Activated B cell treated with CpG ODN at 0.5 μM for 24 hours (primary cell): ENCODE data around the gene ANKRD11. TPM values are rescaled to one million over a fixed set of nuclear protein-coding genes. Genes with fewer than 3 reads are reported as not detected.

Experiments
- ATAC-seq: fragments of 200-7000 bp; cut with Tn5 transposase; one replicate; pipeline ENCODE4 v1.10.0; 2021; ENCODE audit warnings: low read depth, mild to moderate bottlenecking, moderate library complexity
- CTCF ChIA-PET: fragments of 350-600 bp; sonication (Branson Sonifier 250); formaldehyde crosslinking; loops from one replicate; lab custom pipeline; 2021; ENCODE audit warnings: antibody characterized with exemption; lab: Charles Lee
- POLR2A ChIA-PET: fragments of 350-600 bp; sonication (Branson Sonifier 250); formaldehyde crosslinking; loops from one replicate; lab custom pipeline; 2021; ENCODE audit warnings: antibody characterized with exemption; lab: Charles Lee
- DNase-seq: peaks from one replicate; pipeline ENCODE4 v3.0.0; 2022
- H3K27ac Mint-ChIP-seq: one replicate; pipeline ENCODE4 v1.8.0; 2020; ENCODE audit warnings: mixed read lengths
- H3K27me3 Mint-ChIP-seq: one replicate; pipeline ENCODE4 v1.8.0; 2021; ENCODE audit warnings: mixed read lengths
- H3K36me3 Mint-ChIP-seq: one replicate; pipeline ENCODE4 v1.8.0; 2021; ENCODE audit warnings: low read depth, mixed read lengths
- H3K4me1 Mint-ChIP-seq: one replicate; pipeline ENCODE4 v1.8.0; 2021; ENCODE audit warnings: mixed read lengths
- H3K4me3 Mint-ChIP-seq: one replicate; pipeline ENCODE4 v1.8.0; 2020; ENCODE audit warnings: mild to moderate bottlenecking, mixed read lengths
- H3K9me3 Mint-ChIP-seq: one replicate; pipeline ENCODE4 v1.8.0; 2020; ENCODE audit warnings: mixed read lengths
- intact Hi-C: fragments of 100-400 bp; cut with micrococcal nuclease; formaldehyde crosslinking; loops from one replicate; pipeline ENCODE4 v1.15.1; 2024
- total RNA-seq: library from RNA; stranded (reverse); gene quantifications from 2 replicates; pipeline ENCODE4 v1.2.3, GENCODE V29; 2022
- TF ChIP-seq, protein P1 (sequence below): fragments of 200-600 bp; IDR thresholded peaks from one replicate; pipeline ENCODE4 v1.8.0; 2022; ENCODE audit warnings: antibody characterized with exemption, mild to moderate bottlenecking

Gene ANKRD11
- total RNA-seq, 1 donor from 2014 or later: 243 TPM

DNA sequence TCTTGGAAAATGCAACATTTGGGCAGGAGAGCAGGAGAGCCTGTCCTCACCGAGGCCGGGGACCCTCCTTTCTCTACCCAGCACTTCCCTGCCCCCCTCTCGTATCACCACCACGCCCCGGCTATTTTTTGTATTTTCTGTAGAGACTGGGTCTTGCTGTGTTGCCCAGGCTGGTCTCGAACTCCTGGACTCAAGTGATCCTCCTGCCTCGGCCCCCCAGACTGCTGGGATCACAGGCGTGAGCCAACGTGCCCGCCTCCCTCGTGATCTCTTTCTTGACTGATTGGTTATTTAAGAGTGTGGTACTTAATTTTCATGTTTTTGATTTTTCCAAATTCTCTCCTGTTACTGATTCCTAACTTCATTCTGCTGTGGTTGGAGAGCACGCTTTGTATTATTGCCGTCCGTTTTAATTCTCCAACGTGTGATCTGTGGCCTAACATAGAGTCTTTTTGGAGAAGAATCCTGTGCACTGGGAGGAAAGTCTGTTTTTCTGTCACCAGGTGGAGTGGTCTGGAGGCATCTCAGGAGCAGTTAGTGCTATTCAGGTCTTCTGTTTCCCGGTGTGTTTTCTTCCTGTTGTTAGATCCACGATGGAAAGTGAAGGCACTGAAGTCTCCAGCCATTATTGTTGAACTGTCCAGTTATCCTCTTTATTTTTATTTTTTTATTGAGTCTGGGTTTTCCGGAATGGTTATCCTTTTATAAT is 232.4 kb downstream of the ANKRD11 start:
- H3K27me3 Mint-ChIP-seq: peaks cover 31% of the 10 kb centered on the region
- H3K27ac Mint-ChIP-seq: no peak overlapping the region
- DNase-seq: no peak
- H3K36me3 Mint-ChIP-seq: no peaks in the 10 kb centered on the region
- intact Hi-C loops: loop anchor here (2.0 kb wide), 1 partner anchor 255 kb away; no protein-coding TSS in a partner anchor
- ChIA-PET CTCF (no interaction called here), POLR2A (no interaction called here)
- ATAC-seq: no peak
- H3K9me3 Mint-ChIP-seq: peaks cover 3% of the 10 kb centered on the region
- no peak overlapping the region for H3K4me3 Mint-ChIP-seq
- TF ChIP-seq, protein P1, sequence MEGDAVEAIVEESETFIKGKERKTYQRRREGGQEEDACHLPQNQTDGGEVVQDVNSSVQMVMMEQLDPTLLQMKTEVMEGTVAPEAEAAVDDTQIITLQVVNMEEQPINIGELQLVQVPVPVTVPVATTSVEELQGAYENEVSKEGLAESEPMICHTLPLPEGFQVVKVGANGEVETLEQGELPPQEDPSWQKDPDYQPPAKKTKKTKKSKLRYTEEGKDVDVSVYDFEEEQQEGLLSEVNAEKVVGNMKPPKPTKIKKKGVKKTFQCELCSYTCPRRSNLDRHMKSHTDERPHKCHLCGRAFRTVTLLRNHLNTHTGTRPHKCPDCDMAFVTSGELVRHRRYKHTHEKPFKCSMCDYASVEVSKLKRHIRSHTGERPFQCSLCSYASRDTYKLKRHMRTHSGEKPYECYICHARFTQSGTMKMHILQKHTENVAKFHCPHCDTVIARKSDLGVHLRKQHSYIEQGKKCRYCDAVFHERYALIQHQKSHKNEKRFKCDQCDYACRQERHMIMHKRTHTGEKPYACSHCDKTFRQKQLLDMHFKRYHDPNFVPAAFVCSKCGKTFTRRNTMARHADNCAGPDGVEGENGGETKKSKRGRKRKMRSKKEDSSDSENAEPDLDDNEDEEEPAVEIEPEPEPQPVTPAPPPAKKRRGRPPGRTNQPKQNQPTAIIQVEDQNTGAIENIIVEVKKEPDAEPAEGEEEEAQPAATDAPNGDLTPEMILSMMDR: no peak
- H3K4me1 Mint-ChIP-seq: peaks cover 15% of the 10 kb centered on the region

DNA sequence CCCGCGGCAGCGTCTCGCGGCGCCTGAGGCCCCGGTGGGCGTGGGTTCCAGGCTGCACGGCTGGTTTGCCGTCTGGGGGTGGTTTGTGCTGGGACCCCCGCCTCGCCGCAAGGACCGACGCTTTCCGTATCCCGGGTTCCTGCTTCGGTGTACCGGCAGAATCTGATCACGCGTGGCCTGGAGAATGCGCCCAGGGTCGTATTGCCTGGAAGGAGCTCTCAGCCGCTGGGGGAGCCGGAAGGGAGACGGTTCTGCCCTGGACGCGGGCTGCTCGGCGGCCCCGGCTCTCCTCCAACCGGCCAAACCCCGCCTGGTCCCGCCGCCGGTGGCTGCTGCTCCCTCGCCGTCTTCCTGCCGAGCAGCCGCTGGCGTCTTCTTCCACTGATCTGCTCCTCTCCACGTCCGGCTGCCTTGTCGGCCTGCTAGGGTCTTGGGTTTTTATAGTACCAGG is 233.1 kb downstream of the ANKRD11 start:
- DNase-seq: no peak
- H3K4me3 Mint-ChIP-seq: peak overlapping the region; percentile 56

DNA sequence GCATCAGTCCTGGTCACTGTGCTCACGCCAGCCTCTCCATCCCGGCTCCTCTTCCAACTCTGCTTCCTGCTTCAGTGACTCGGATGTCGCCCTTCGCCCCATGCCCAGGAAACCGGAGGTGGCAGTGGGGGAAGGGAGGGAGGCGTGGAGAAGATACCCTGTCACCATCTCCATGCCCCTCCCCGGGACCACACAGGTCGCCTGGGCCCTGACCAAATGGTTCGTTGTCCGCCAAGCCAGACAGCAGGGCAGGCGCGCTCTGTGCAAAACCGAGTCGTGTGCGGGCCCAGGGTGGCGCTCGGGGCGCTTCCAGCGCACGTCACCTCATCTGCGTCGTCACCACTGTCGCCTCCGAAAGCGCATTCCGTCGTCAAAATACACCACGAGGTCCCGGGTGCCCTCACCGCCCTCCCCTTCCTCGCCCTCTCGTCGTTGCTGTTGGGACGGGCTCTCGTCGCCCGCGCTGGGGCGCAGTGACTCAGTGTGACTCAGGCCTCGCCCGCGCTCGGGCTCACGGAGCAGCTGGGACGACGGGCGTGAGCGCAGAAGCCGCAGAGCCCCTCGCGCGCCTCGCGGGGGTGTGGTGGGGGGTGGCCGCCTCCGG is 233.6 kb downstream of the ANKRD11 start:
- intact Hi-C loops: loop anchor here (2.0 kb wide), 1 partner anchor 256 kb away; no protein-coding TSS in a partner anchor
- ATAC-seq (peak; percentile 81), DNase-seq (peak; percentile 34)
- Mint-ChIP-seq H3K9me3 (no peaks in the 10 kb centered on the region), H3K4me3 (no peak overlapping the region), H3K4me1 (peaks cover 15% of the 10 kb centered on the region), H3K27ac (no peak overlapping the region), H3K36me3 (no peaks in the 10 kb centered on the region), H3K27me3 (peaks cover 31% of the 10 kb centered on the region)
- CTCF ChIA-PET: no interaction called here
- TF ChIP-seq, protein P1: no peak
- POLR2A ChIA-PET: interaction anchor here (0.5 kb wide), 1 partner anchor 15 kb away, joined by 3 read pairs; no protein-coding TSS in a partner anchor

More for the DNA sequence above, 233.1 kb downstream of the ANKRD11 start:
- peaks cover 31% of the 10 kb centered on the region for H3K27me3 Mint-ChIP-seq
- TF ChIP-seq, protein P1: no peak
- H3K27ac Mint-ChIP-seq: no peak overlapping the region
- H3K36me3 Mint-ChIP-seq: no peaks in the 10 kb centered on the region
- CTCF ChIA-PET: no interaction called here
- intact Hi-C loops: loop anchor here (2.0 kb wide), 1 partner anchor 255 kb away; no protein-coding TSS in a partner anchor
- H3K9me3 Mint-ChIP-seq: no peaks in the 10 kb centered on the region
- ATAC-seq: no peak
- POLR2A ChIA-PET: interaction anchor here (0.5 kb wide), 1 partner anchor 16 kb away, joined by 3 read pairs; no protein-coding TSS in a partner anchor
- peaks cover 15% of the 10 kb centered on the region for H3K4me1 Mint-ChIP-seq

DNA sequence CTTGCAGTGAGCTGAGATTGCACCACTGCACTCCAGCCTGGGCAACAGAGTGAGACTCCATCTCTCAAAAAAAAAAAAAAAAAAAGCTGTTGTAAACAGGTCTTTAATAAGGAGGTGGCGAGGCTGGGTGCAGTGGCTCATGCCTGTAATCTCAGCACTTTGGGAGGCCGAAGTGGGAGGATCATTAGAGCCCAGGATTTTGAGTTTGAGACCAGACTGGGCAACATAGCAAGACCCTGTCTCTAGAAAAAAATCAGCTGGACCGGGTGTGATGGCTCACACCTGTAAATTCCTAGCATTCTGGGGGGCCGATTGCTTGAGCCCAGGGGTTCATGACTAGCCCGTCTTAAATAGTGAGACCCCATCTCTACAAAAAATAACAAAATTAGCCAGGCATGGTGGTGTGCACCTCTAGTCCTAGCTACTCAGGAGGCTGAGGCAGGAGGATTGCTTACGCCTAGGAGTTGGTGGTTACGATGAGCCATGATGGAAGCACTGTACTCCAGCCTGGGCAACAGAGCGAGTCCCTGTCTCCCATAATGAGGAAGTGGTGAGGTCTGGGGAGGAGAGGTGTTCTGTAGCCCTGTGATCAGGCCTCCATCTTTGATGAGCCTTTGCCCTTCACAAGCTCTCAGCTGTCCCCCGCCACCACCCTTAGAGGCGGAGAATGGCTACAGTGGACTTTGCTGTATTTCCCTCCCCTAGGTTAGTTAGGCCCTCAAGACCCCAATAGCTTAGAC is 236.6 kb downstream of the ANKRD11 start:
- peaks cover 15% of the 10 kb centered on the region for H3K4me1 Mint-ChIP-seq
- intact Hi-C loops: no loop called here

More for the DNA sequence above, 236.6 kb downstream of the ANKRD11 start:
- ATAC-seq (no peak), DNase-seq (no peak)
- POLR2A ChIA-PET: interaction anchor here (0.6 kb wide), 2 partner anchors 184 to 622 kb away, joined by 3 to 4 read pairs; no protein-coding TSS in a partner anchor
- Mint-ChIP-seq H3K27ac (no peak overlapping the region), H3K9me3 (peaks cover 9% of the 10 kb centered on the region), H3K27me3 (peaks cover 24% of the 10 kb centered on the region), H3K36me3 (no peaks in the 10 kb centered on the region), H3K4me3 (no peak overlapping the region)
- CTCF ChIA-PET: no interaction called here
- TF ChIP-seq, protein P1: no peak
